Activated B cell treated with CpG ODN at 0.5 μM for 24 hours (primary cell): ENCODE results near the gene DEFB128. TPM values are rescaled to one million over a fixed set of nuclear protein-coding genes. Genes with fewer than 3 reads are reported as not detected.
"Not testable (repeated sequence)": the region's sequence is repeated elsewhere in the genome, so short reads cannot be mapped to it uniquely, and the experiment has no call there.

Experiments
- ATAC-seq: fragments of 200-7000 bp; cut with Tn5 transposase; one replicate; pipeline ENCODE4 v1.10.0; 2021; ENCODE audit warnings: low read depth, mild to moderate bottlenecking, moderate library complexity
- CTCF ChIA-PET: fragments of 350-600 bp; sonication (Branson Sonifier 250); formaldehyde crosslinking; loops from one replicate; lab custom pipeline; 2021; ENCODE audit warnings: antibody characterized with exemption; lab: Charles Lee
- POLR2A ChIA-PET: fragments of 350-600 bp; sonication (Branson Sonifier 250); formaldehyde crosslinking; loops from one replicate; lab custom pipeline; 2021; ENCODE audit warnings: antibody characterized with exemption; lab: Charles Lee
- DNase-seq: peaks from one replicate; pipeline ENCODE4 v3.0.0; 2022
- H3K27ac Mint-ChIP-seq: one replicate; pipeline ENCODE4 v1.8.0; 2020; ENCODE audit warnings: mixed read lengths
- H3K27me3 Mint-ChIP-seq: one replicate; pipeline ENCODE4 v1.8.0; 2021; ENCODE audit warnings: mixed read lengths
- H3K36me3 Mint-ChIP-seq: one replicate; pipeline ENCODE4 v1.8.0; 2021; ENCODE audit warnings: low read depth, mixed read lengths
- H3K4me1 Mint-ChIP-seq: one replicate; pipeline ENCODE4 v1.8.0; 2021; ENCODE audit warnings: mixed read lengths
- H3K4me3 Mint-ChIP-seq: one replicate; pipeline ENCODE4 v1.8.0; 2020; ENCODE audit warnings: mild to moderate bottlenecking, mixed read lengths
- H3K9me3 Mint-ChIP-seq: one replicate; pipeline ENCODE4 v1.8.0; 2020; ENCODE audit warnings: mixed read lengths
- CTCF ChIP-seq: fragments of 200-600 bp; IDR thresholded peaks from one replicate; pipeline ENCODE4 v1.8.0; 2022; ENCODE audit warnings: antibody characterized with exemption, mild to moderate bottlenecking
- intact Hi-C: fragments of 100-400 bp; cut with micrococcal nuclease; formaldehyde crosslinking; loops from one replicate; pipeline ENCODE4 v1.15.1; 2024
- total RNA-seq: library from RNA; stranded (reverse); gene quantifications from 2 replicates; pipeline ENCODE4 v1.2.3, GENCODE V29; 2022

DEFB128 gene
- total RNA-seq, 1 donor from 2014 or later, result not detected

- Mint-ChIP-seq H3K4me3 (peak within 1 kb of the TSS; percentile 12), H3K9me3 (no peaks in the 10 kb centered on the region), H3K36me3 (no peaks in the 10 kb centered on the region), H3K27me3 (no peaks in the 10 kb centered on the region), H3K4me1 (peaks cover 20% of the 10 kb centered on the region), H3K27ac (peak within 1 kb of the TSS; percentile 85)
- intact Hi-C loops, result no loop called here
- POLR2A ChIA-PET, result interaction anchor here (0.6 to 1.6 kb wide), 2 partner anchors 11 to 38 kb away, joined by 4 to 8 read pairs; no protein-coding TSS in a partner anchor
- TF ChIP-seq CTCF, result no peak
- DNase-seq, result no peak
- CTCF ChIA-PET, result interaction anchor here (1.1 to 1.4 kb wide), 3 partner anchors 38 to 99 kb away, joined by 3 to 4 read pairs (median 3); no protein-coding TSS in a partner anchor
- ATAC-seq, result no peak
Observed at GRCh38 chr20:226958-227357, 37.4 kb upstream of the DEFB128 start, which contains the start of gene DEFB129. TSS of gene DEFB129 (plus strand) at chr20:227258. CDS start at chr20:227289, 31 bp downstream.

- H3K27ac Mint-ChIP-seq, CTCF ChIA-PET, intact Hi-C loops, H3K27me3 Mint-ChIP-seq, H3K4me3 Mint-ChIP-seq, ATAC-seq, H3K9me3 Mint-ChIP-seq, H3K36me3 Mint-ChIP-seq, DNase-seq: not testable (repeated sequence)
- H3K4me1 Mint-ChIP-seq, result peaks cover 20% of the 10 kb centered on the region
- POLR2A ChIA-PET, result interaction anchor here (0.5 kb wide), 1 partner anchor 14 kb away, joined by 3 read pairs; no protein-coding TSS in a partner anchor
Observed at GRCh38 chr20:225879-226278, 36.4 kb upstream of the DEFB128 start.

- Mint-ChIP-seq H3K4me1 (no peaks in the 10 kb centered on the region), H3K9me3 (no peaks in the 10 kb centered on the region), H3K4me3 (no peak overlapping the region), H3K27me3 (peaks cover 27% of the 10 kb centered on the region), H3K27ac (no peak overlapping the region), H3K36me3 (no peaks in the 10 kb centered on the region)
- intact Hi-C loops, result no loop called here
- POLR2A ChIA-PET, result no interaction called here
- DNase-seq, result no peak
- ATAC-seq, result no peak
- no peak for TF ChIP-seq CTCF
- CTCF ChIA-PET, result no interaction called here
Observed at GRCh38 chr20:221258-221830, 31.8 kb upstream of the DEFB128 start.

GRCh38 chr20:219290-220115 is 30.0 kb upstream of the DEFB128 start:
- intact Hi-C loops, result no loop called here
- H3K36me3 Mint-ChIP-seq, result no peaks in the 10 kb centered on the region
- POLR2A ChIA-PET, result no interaction called here
- H3K27me3 Mint-ChIP-seq, result peaks cover 27% of the 10 kb centered on the region
- ATAC-seq, result no peak
- no peaks in the 10 kb centered on the region for H3K9me3 Mint-ChIP-seq
- H3K4me3 Mint-ChIP-seq, result no peak overlapping the region
- H3K27ac Mint-ChIP-seq, result no peak overlapping the region
- TF ChIP-seq CTCF, result no peak
- no peaks in the 10 kb centered on the region for H3K4me1 Mint-ChIP-seq
- DNase-seq, result no peak
- CTCF ChIA-PET, result interaction anchor here (1.5 kb wide), 1 partner anchor 47 kb away, joined by 4 read pairs; no protein-coding TSS in a partner anchor

- no peak for DNase-seq
- H3K4me1 Mint-ChIP-seq, result no peaks in the 10 kb centered on the region
- TF ChIP-seq CTCF, result no peak
- no peaks in the 10 kb centered on the region for H3K36me3 Mint-ChIP-seq
- POLR2A ChIA-PET, result no interaction called here
- CTCF ChIA-PET, result interaction anchor here (1.6 kb wide), 1 partner anchor 49 kb away, joined by 6 read pairs; no protein-coding TSS in a partner anchor
- H3K9me3 Mint-ChIP-seq, result no peaks in the 10 kb centered on the region
- ATAC-seq, result no peak
- no peak overlapping the region for H3K4me3 Mint-ChIP-seq
- peaks cover 27% of the 10 kb centered on the region for H3K27me3 Mint-ChIP-seq
- H3K27ac Mint-ChIP-seq, result no peak overlapping the region
- intact Hi-C loops, result no loop called here
Observed at GRCh38 chr20:217266-217665, 27.8 kb upstream of the DEFB128 start.
